Nephron (organoid): ENCODE measurements around the gene SLC1A5.

ENCODE experiments used
- H3K27ac Mint-ChIP-seq, 3 experiments: 2 replicates each; pipeline ENCODE4 v1.8.0; 2020; ENCODE audit warnings: mixed read lengths in 3 of 3, mild to moderate bottlenecking in 2 of 3, moderate library complexity in 1 of 3
- H3K27me3 Mint-ChIP-seq: 2 replicates; pipeline ENCODE4 v1.8.0; 2021; ENCODE audit warnings: low read depth, mild to moderate bottlenecking, moderate library complexity, mixed read lengths
- H3K36me3 Mint-ChIP-seq: 2 replicates; pipeline ENCODE4 v1.8.0; 2020; ENCODE audit warnings: low read depth, mixed read lengths
- H3K4me1 Mint-ChIP-seq: 2 replicates; pipeline ENCODE4 v1.8.0; 2020; ENCODE audit warnings: mixed read lengths
- H3K4me3 Mint-ChIP-seq, 3 experiments: 2 replicates each; pipeline ENCODE4 v1.8.0; 2020; ENCODE audit warnings: mild to moderate bottlenecking in 3 of 3, mixed read lengths in 3 of 3, moderate library complexity in 2 of 3
- H3K9me3 Mint-ChIP-seq: 2 replicates; pipeline ENCODE4 v1.8.0; 2020; ENCODE audit warnings: mixed read lengths
- TF ChIP-seq, protein P1 (sequence below), 3 experiments: fragments of 200-600 bp; sonication (generic); IDR thresholded peaks; one replicate each; pipeline ENCODE4 v1.5.0; 2021; ENCODE audit warnings: antibody characterized with exemption in 3 of 3; ENCODE audit not compliant: unreplicated experiment in 3 of 3

Gene SLC1A5

DNA sequence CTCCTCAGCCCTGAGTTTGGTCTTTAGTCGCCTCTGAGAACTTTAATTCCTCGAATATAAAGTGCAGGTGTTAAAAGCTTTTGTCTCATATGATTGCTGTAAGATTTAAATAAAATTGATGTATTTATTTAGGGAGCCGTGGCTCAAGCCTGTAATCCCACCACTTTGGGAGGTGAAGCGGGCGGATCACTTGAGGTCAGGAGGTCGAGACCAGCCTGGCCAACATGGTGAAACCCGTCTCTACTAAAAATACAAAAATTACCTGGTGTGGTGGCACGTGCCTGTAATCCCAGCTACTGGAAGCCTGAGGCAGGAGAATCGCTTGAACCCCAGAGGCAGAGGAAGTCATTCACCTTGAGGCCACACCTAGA, 559 bp upstream of the SLC1A5 start:
- Mint-ChIP-seq H3K36me3 (no peaks in the 10 kb centered on the region), H3K4me1 (peaks cover 43% of the 10 kb centered on the region), H3K27me3 (peaks cover 6% of the 10 kb centered on the region), H3K27ac (peak overlapping the region in 1 of 3 experiments; percentile 64), H3K9me3 (no peaks in the 10 kb centered on the region), H3K4me3 (peak overlapping the region; percentile 93 to 97 (median 94))
- TF ChIP-seq, protein P1, sequence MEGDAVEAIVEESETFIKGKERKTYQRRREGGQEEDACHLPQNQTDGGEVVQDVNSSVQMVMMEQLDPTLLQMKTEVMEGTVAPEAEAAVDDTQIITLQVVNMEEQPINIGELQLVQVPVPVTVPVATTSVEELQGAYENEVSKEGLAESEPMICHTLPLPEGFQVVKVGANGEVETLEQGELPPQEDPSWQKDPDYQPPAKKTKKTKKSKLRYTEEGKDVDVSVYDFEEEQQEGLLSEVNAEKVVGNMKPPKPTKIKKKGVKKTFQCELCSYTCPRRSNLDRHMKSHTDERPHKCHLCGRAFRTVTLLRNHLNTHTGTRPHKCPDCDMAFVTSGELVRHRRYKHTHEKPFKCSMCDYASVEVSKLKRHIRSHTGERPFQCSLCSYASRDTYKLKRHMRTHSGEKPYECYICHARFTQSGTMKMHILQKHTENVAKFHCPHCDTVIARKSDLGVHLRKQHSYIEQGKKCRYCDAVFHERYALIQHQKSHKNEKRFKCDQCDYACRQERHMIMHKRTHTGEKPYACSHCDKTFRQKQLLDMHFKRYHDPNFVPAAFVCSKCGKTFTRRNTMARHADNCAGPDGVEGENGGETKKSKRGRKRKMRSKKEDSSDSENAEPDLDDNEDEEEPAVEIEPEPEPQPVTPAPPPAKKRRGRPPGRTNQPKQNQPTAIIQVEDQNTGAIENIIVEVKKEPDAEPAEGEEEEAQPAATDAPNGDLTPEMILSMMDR (IDR thresholded peaks at IDR 0.05; ENCODE audit: unreplicated experiment in 3 of 3) = no peak

DNA sequence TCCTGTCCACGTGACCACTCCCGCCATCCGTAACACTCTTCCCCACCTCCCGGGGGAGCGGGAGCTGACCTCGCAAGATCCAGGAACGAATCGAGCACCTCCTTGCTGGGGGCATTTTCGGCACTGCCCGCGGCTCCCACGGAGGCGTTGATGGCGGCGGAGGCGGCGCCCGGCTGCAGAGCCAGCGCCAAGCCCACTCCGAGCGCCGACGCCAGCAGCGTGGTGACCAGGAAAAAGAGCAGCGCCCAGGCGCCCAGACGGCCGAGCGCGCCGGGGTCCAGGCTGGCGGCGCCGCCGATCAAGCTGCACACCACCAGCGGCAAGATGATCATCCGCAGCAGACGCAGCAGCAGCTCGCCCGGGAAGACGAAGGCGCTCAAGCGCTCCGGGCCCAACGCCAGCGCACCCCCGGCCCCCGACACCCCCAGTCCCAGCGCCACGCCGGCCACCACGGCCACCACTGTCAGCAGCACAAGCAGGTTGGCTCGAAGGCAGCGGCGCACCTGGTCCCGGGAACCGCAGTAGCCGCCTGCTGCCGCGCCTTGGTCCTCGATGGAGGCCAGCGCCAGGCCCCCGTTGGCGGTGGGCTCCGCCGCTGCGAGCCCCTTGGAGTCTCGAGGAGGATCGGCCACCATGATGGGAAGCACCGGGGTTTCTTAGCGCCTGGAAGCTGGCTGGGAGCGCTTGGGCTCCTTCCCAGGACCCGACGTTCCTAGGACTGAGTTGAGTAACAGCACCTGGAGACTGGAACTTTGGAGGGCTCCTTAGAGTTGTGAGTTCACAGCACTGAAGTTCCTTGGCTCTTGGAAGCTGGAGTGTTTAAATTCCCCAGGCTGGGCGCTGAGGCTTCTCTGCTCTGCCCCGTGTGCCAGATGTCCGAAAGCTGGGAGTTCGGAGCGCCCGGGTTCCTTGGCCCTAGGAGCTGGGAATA, 798 bp downstream of the SLC1A5 start:
- TF ChIP-seq, protein P1 (IDR thresholded peaks at IDR 0.05; ENCODE audit: unreplicated experiment in 3 of 3) = no peak
- Mint-ChIP-seq H3K36me3 (peaks cover 4% of the 10 kb centered on the region), H3K4me3 (peak overlapping the region; percentile 93 to 97 (median 94)), H3K9me3 (no peaks in the 10 kb centered on the region), H3K4me1 (peaks cover 50% of the 10 kb centered on the region), H3K27ac (peak overlapping the region; percentile 95 to 96 (median 95)), H3K27me3 (peaks cover 6% of the 10 kb centered on the region)

DNA sequence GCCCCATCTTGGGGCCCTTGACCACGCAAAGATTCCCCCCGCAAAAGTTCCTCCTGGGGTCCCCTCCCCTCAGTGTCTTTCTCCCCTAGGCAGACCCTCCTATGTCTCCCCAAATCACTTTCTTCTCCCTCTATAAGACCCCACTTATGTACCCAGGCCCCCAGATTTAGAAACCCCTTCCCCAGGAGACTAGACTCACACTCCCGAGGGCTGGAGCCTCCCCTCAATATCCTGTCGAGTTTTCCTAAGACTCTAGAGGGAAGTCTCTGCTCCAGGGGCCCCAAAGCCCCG, 1.4 kb downstream of the SLC1A5 start:
- peak overlapping the region; percentile 95 to 96 (median 95) for H3K27ac Mint-ChIP-seq

DNA sequence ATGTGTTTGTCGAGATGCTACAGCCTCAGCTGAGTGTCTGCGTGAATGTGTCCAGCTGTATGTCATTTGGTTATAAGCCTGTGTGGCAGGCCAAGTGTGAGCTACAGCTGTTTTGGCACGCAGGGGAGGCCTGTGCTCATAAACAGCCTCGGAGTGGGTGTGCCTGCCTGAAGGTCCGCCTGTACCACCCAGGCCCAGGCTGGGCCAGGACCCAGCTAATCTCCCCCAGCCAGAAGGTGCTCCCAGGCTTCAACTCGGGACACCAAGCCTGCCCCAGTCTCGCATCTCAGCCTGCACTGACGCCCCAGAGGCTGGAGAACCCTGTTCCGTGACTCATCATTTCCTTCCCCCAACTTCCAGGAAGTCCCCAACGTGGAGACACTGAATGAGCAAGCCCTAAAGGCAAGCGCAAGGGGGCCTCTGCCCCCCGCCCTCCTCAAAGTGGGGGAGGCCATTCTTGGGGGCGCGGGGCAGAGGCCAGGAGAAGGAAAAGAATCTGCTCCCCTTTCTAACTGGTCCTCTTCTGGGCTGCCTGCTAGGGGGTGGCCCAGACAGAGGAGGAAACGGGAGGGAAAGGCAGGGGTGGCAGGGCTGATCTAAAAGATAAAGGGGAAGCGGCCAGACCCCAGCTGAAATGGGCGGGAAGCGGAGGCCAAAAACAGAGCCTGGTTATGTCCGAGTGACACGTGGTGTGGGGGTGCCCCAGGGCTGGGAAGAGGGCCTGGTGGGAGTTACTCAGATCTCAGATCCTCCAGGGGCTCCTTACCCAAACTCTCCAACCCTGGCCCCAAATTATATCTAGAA, 2.0 kb downstream of the SLC1A5 start:
- Mint-ChIP-seq H3K36me3 (peaks cover 13% of the 10 kb centered on the region), H3K27ac (peak overlapping the region; percentile 95 to 96 (median 95)), H3K4me1 (peaks cover 45% of the 10 kb centered on the region), H3K9me3 (no peaks in the 10 kb centered on the region), H3K4me3 (peak overlapping the region; percentile 93 to 97 (median 94)), H3K27me3 (peaks cover 6% of the 10 kb centered on the region)
- TF ChIP-seq, protein P1 (IDR thresholded peaks at IDR 0.05; ENCODE audit: unreplicated experiment in 3 of 3) = no peak

More for the DNA sequence above, 1.4 kb downstream of the SLC1A5 start:
- no peaks in the 10 kb centered on the region for H3K9me3 Mint-ChIP-seq
- peak overlapping the region; percentile 93 to 97 (median 94) for H3K4me3 Mint-ChIP-seq
- H3K27me3 Mint-ChIP-seq = peaks cover 6% of the 10 kb centered on the region
- TF ChIP-seq, protein P1 (IDR thresholded peaks at IDR 0.05; ENCODE audit: unreplicated experiment in 3 of 3) = no peak
- peaks cover 48% of the 10 kb centered on the region for H3K4me1 Mint-ChIP-seq
- peaks cover 8% of the 10 kb centered on the region for H3K36me3 Mint-ChIP-seq

DNA sequence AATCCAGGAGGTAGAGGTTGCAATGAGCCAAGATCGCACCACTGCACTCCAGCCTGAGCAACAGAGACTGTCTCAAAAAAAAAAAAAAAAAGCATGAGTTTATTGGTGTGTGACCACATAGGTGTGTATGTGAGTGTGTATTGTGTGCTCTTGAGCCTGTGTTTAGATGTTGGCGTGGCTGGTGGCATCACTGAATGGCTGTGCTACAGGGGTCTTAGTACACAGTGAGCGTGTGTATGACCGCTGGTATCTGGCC, 2.5 kb downstream of the SLC1A5 start:
- peaks cover 6% of the 10 kb centered on the region for H3K27me3 Mint-ChIP-seq
- peaks cover 45% of the 10 kb centered on the region for H3K4me1 Mint-ChIP-seq
- peak overlapping the region; percentile 95 to 96 (median 95) for H3K27ac Mint-ChIP-seq
- no peaks in the 10 kb centered on the region for H3K9me3 Mint-ChIP-seq
- TF ChIP-seq, protein P1 (IDR thresholded peaks at IDR 0.05; ENCODE audit: unreplicated experiment in 3 of 3) = no peak
- H3K4me3 Mint-ChIP-seq = peak overlapping the region; percentile 93 to 97 (median 94)
- H3K36me3 Mint-ChIP-seq = peaks cover 14% of the 10 kb centered on the region
